ENCODE results near the gene NEUROD1. TPM values are rescaled to one million over a fixed set of nuclear protein-coding genes. Genes with fewer than 3 reads are reported as not detected.

NEUROD1 gene
- total and polyA plus RNA-seq, 11 donors = not detected

DNA sequence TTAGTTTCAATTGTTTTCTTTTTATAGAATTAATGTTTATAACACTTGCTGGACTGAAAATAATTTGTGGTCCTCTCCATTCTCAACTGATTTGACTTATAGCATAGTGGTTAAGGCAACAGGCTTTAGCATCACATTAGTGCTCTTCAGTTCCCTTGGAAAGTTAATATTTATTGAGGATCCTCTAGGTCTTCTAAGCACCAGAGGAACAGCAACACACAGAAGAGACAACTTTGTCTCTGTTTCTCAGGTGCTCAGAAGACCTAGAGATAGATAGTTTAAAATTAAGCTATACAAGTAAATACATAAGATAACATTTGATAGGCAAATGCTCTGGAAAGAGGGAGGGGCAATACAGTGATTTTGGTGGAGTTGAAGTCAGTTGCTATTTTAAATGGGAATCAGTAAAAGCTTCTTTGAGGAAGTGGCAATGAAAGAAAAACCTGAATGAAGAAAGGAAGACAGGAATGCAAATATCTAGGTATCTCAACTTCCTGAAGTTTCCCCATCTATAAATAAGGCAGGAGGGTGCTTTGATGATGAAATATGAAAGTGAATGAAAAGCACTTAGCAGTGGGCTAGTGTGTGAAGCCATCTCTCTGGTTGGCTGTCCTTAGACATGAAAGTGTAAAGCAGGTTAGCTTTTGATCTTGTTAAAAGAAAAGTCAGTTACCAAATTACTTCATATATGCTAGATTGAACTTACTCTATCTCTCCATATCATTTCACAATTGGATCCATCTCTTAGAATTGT, 7.9 kb downstream of the NEUROD1 start:
- ATAC-seq = no peak
- TF ChIP-seq, protein P1, sequence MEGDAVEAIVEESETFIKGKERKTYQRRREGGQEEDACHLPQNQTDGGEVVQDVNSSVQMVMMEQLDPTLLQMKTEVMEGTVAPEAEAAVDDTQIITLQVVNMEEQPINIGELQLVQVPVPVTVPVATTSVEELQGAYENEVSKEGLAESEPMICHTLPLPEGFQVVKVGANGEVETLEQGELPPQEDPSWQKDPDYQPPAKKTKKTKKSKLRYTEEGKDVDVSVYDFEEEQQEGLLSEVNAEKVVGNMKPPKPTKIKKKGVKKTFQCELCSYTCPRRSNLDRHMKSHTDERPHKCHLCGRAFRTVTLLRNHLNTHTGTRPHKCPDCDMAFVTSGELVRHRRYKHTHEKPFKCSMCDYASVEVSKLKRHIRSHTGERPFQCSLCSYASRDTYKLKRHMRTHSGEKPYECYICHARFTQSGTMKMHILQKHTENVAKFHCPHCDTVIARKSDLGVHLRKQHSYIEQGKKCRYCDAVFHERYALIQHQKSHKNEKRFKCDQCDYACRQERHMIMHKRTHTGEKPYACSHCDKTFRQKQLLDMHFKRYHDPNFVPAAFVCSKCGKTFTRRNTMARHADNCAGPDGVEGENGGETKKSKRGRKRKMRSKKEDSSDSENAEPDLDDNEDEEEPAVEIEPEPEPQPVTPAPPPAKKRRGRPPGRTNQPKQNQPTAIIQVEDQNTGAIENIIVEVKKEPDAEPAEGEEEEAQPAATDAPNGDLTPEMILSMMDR (IDR thresholded peaks at IDR 0.05) = no peak
- TF ChIP-seq POLR2A (IDR thresholded peaks at IDR 0.05) = no peak
- H3K4me1 ChIP-seq = no peaks in the 10 kb centered on the region
- H3K36me3 ChIP-seq = no peaks in the 10 kb centered on the region
- H3K27ac ChIP-seq = no peak overlapping the region
- no peak for DNase-seq
- no peak overlapping the region for H3K4me3 ChIP-seq
- peaks cover 0 to 69% (median 12%) of the 10 kb centered on the region in 9 donors for H3K27me3 ChIP-seq
- intact Hi-C loops (cut with DNase I) = no loop called here
- H3K9me3 ChIP-seq = no peaks in the 10 kb centered on the region

DNA sequence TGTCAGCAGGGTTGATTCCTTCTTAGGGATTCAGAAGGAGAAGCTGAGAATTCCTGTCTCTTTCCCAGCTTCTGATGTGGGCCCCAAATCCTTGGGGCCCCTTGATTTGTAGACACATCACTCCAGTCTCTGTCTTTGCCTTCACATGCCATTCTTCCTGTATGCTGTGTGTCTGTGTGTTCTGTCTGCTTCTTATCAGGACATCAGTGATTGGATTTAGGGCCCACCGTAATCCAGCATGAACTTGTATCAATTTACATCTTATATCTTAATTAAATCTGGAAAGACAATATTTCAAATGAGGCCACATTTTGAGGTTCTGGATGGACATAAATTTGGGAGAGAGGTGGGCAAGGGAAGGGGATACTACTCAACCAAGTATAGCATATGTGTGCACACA, 9.7 kb downstream of the NEUROD1 start:
- H3K9me3 ChIP-seq = peaks cover 0 to 11% (median 8%) of the 10 kb centered on the region in 12 donors
- DNase-seq = no peak
- no peak overlapping the region for H3K27ac ChIP-seq
- TF ChIP-seq, protein P1 (IDR thresholded peaks at IDR 0.05) = no peak
- no peak for TF ChIP-seq POLR2A (IDR thresholded peaks at IDR 0.05)
- WGBS, 4 donors = 65 to 86% (median 69%) methylated on average over 1 of the region's 1 CpG
- peaks cover 0 to 62% (median 10%) of the 10 kb centered on the region in 9 donors for H3K27me3 ChIP-seq
- no peak for ATAC-seq
- H3K36me3 ChIP-seq = no peaks in the 10 kb centered on the region
- H3K4me1 ChIP-seq = no peaks in the 10 kb centered on the region
- intact Hi-C loops (cut with DNase I) = no loop called here
- H3K4me3 ChIP-seq = no peak overlapping the region

DNA sequence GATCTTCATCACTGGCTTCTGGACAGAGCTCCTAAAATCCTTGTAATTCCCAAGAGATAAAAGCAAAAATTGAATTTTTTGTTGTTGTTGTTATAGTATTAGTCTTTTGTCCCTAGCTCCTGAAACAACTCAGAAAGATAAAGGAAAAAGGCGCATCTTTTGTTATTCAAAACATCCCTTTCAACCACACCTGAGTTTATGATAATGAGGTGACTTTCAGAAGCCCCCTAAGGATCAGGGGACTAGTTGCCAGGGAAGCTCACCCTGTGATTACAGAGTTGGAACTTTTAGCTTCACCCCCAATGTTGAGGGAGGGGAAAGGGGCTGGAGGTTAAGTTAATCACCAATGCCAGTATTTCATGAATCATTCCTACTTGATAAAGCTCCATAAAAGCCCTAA, 13.1 kb downstream of the NEUROD1 start:
- intact Hi-C loops (cut with DNase I) = no loop called here
- H3K27ac ChIP-seq = no peak overlapping the region
- 51 to 75% (median 57%) methylated on average over 1 of the region's 1 CpG for WGBS, 4 donors
- peaks cover 0 to 37% (median 0%) of the 10 kb centered on the region in 9 donors for H3K27me3 ChIP-seq
- no peaks in the 10 kb centered on the region for H3K4me1 ChIP-seq
- ATAC-seq = no peak
- no peak overlapping the region for H3K4me3 ChIP-seq
- no peaks in the 10 kb centered on the region for H3K36me3 ChIP-seq
- TF ChIP-seq, protein P1 (IDR thresholded peaks at IDR 0.05) = no peak
- no peak for TF ChIP-seq POLR2A (IDR thresholded peaks at IDR 0.05)
- DNase-seq = no peak
- peaks cover 0 to 18% (median 10%) of the 10 kb centered on the region in 12 donors for H3K9me3 ChIP-seq

DNA sequence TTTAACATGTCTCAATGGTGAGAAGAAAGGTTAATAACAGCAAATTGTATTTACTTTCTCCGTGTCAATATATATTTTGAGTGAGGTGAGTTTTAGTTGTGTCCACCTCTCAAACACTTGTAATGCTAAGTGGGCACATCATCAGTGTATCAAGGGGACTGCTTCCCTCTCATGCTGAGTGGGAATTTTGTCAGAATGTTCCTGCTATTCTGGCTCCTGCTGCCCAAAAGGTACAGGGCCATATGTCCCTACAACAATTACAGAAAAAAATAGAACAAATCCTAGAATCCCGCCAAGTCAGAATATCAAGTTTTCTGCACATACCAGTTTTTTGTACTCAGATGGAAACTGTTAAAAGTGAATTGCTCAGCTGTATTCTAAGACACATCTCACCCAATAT, 18.0 kb downstream of the NEUROD1 start:
- peaks cover 0 to 41% (median 16%) of the 10 kb centered on the region in 9 donors for H3K27me3 ChIP-seq
- no peak for TF ChIP-seq POLR2A (IDR thresholded peaks at IDR 0.05)
- H3K27ac ChIP-seq = no peak overlapping the region
- peaks cover 0 to 18% (median 10%) of the 10 kb centered on the region in 12 donors for H3K9me3 ChIP-seq
- WGBS, 4 donors = 83 to 94% (median 91%) methylated on average over 2 of the region's 2 CpGs
- no peaks in the 10 kb centered on the region for H3K36me3 ChIP-seq
- DNase-seq (no peak), ATAC-seq (no peak)
- intact Hi-C loops (cut with DNase I) = no loop called here
- no peak overlapping the region for H3K4me3 ChIP-seq
- peaks cover 0 to 2% (median 0%) of the 10 kb centered on the region in 12 donors for H3K4me1 ChIP-seq

Measured in heart left ventricle (tissue), 16 donors.